H1 (cell line): ENCODE data around the gene PIAS3. TPM values are rescaled to one million over a fixed set of nuclear protein-coding genes. Genes with fewer than 3 reads are reported as not detected.

Experiments used
- CTCF ChIA-PET: fragments of 300-600 bp; sonication (Branson Sonifier 250); formaldehyde crosslinking; loops from one replicate; lab custom pipeline; 2021; ENCODE audit not compliant: partially characterized antibody; lab: Charles Lee
- POLR2A ChIA-PET: fragments of 300-600 bp; sonication (Branson Sonifier 250); formaldehyde crosslinking; loops from one replicate; lab custom pipeline; 2021; ENCODE audit warnings: inconsistent platforms; ENCODE audit not compliant: partially characterized antibody; lab: Charles Lee
- DNase-seq, 2 experiments: peaks; one replicate each; pipeline versions ENCODE4 v3.0.0 to v3.0.0-alpha.2; 2010 to 2022; ENCODE audit warnings: low spot score in 2 of 2, low read depth in 1 of 2, mixed read lengths in 1 of 2
- FAIRE-seq: peaks from 2 replicates; lab custom pipeline; 2011; peaks lifted over from hg19 to GRCh38; lab: Jason Lieb, UNC
- H2AFZ ChIP-seq: 2 replicates; pipeline ENCODE4 v1.8.1; 2012; ENCODE audit warnings: low read length, inconsistent platforms
- H2AK5ac ChIP-seq: 2 replicates; pipeline ENCODE4 v1.6.1; 2013; ENCODE audit warnings: low read depth, low read length
- H2BK120ac ChIP-seq: replicated peaks from 2 replicates; pipeline ENCODE3; 2013; ENCODE audit warnings: low read depth, low read length, inconsistent platforms
- H2BK12ac ChIP-seq: 2 replicates; pipeline ENCODE4 v1.6.1; 2013; ENCODE audit warnings: low read depth, low read length
- H2BK15ac ChIP-seq: 2 replicates; pipeline ENCODE4 v1.6.1; 2013; ENCODE audit warnings: low read length
- H2BK20ac ChIP-seq: 2 replicates; pipeline ENCODE4 v1.6.1; 2013; ENCODE audit warnings: low read length
- H2BK5ac ChIP-seq: 2 replicates; pipeline ENCODE4 v1.6.1; 2013; ENCODE audit warnings: low read depth, low read length
- H3K14ac ChIP-seq: 2 replicates; pipeline ENCODE4 v1.6.1; 2013; ENCODE audit warnings: inconsistent platforms; ENCODE audit not compliant: insufficient read length
- H3K18ac ChIP-seq: 2 replicates; pipeline ENCODE4 v1.6.1; 2013; ENCODE audit warnings: low read length; ENCODE audit errors: extremely low read depth
- H3K23ac ChIP-seq: 2 replicates; pipeline ENCODE4 v1.6.1; 2013; ENCODE audit warnings: inconsistent platforms; ENCODE audit not compliant: insufficient read length
- H3K23me2 ChIP-seq: 2 replicates; pipeline ENCODE4 v1.6.1; 2013; ENCODE audit warnings: low read depth, low read length
- H3K27ac ChIP-seq: 2 replicates; pipeline ENCODE4 v1.6.1; 2011; ENCODE audit warnings: low read depth, low read length, inconsistent platforms
- H3K27me3 ChIP-seq, 4 experiments: replicated peaks in 1 of 4; 1 replicate in 1 of 4; 2 replicates in 3 of 4; pipeline versions ENCODE4 v1.6.1 to v1.8.1; 2011 to 2013; ENCODE audit warnings: low read length in 3 of 4, mild to moderate bottlenecking in 3 of 4, inconsistent platforms in 2 of 4, mixed read lengths in 2 of 4, moderate library complexity in 1 of 4; ENCODE audit not compliant: control insufficient read depth in 3 of 4, insufficient read depth in 3 of 4; ENCODE audit errors: extremely low read depth in 1 of 4
- H3K36me3 ChIP-seq, 4 experiments: 2 replicates each; pipeline versions ENCODE4 v1.6.1 to v1.8.1; 2011 to 2013; ENCODE audit warnings: mild to moderate bottlenecking in 4 of 4, low read length in 3 of 4, moderate library complexity in 2 of 4, control low read depth in 1 of 4, inconsistent platforms in 1 of 4; ENCODE audit not compliant: insufficient read depth in 4 of 4, control insufficient read depth in 2 of 4
- H3K4ac ChIP-seq: replicated peaks from 2 replicates; pipeline ENCODE3; 2013; ENCODE audit warnings: low read length, low read depth, mixed read lengths, inconsistent platforms; ENCODE audit not compliant: insufficient read length
- H3K4me1 ChIP-seq, 4 experiments: replicated peaks in 1 of 4; 1 replicate in 1 of 4; 2 replicates in 3 of 4; pipeline versions ENCODE4 v1.6.1 to v1.8.1; 2011 to 2013; ENCODE audit warnings: low read length in 3 of 4, inconsistent platforms in 2 of 4, mixed read lengths in 1 of 4; ENCODE audit not compliant: insufficient read depth in 4 of 4, control insufficient read depth in 3 of 4
- H3K4me2 ChIP-seq, 2 experiments: 2 replicates each; pipeline versions ENCODE4 v1.6.1 to v1.8.1; 2011 to 2013; ENCODE audit warnings: low read depth in 2 of 2, low read length in 2 of 2, control low read depth in 1 of 2, inconsistent platforms in 1 of 2, mild to moderate bottlenecking in 1 of 2; ENCODE audit not compliant: insufficient read depth in 1 of 2
- H3K4me3 ChIP-seq, 4 experiments: fragments of 200-600, 300-600 bp in 1 of 4; sonication (generic), shearing (Covaris generic), sonication (Bioruptor Twin) in 1 of 4; 2 replicates each; pipeline versions ENCODE4 v1.5.1 to v1.8.1; 2011 to 2016; ENCODE audit warnings: low read length in 4 of 4, low read depth in 3 of 4, control low read depth in 2 of 4, inconsistent platforms in 2 of 4, mild to moderate bottlenecking in 2 of 4, mixed read lengths in 1 of 4, moderate library complexity in 1 of 4; ENCODE audit not compliant: insufficient read depth in 2 of 4; ENCODE audit errors: extremely low read depth in 1 of 4
- H3K56ac ChIP-seq: replicated peaks from 2 replicates; pipeline ENCODE3; 2013; ENCODE audit warnings: low read depth, mild to moderate bottlenecking, mixed read lengths, low read length, inconsistent platforms; ENCODE audit not compliant: insufficient read length
- H3K79me1 ChIP-seq: 2 replicates; pipeline ENCODE4 v1.6.1; 2013; ENCODE audit warnings: low read depth, low read length, control low read depth
- H3K79me2 ChIP-seq, 2 experiments: 2 replicates each; pipeline versions ENCODE4 v1.6.1 to v1.8.1; 2012 to 2013; ENCODE audit warnings: low read length in 2 of 2, mild to moderate bottlenecking in 2 of 2, inconsistent platforms in 1 of 2; ENCODE audit not compliant: insufficient read depth in 2 of 2, control insufficient read depth in 1 of 2
- H3K9ac ChIP-seq, 4 experiments: replicated peaks in 1 of 4; 1 replicate in 1 of 4; 2 replicates in 3 of 4; pipeline versions ENCODE4 v1.6.1 to v1.8.1; 2011 to 2013; ENCODE audit warnings: low read depth in 3 of 4, low read length in 3 of 4, control low read depth in 2 of 4, mild to moderate bottlenecking in 2 of 4, moderate library complexity in 2 of 4, inconsistent platforms in 1 of 4; ENCODE audit errors: extremely low read depth in 1 of 4
- H3K9me3 ChIP-seq, 2 experiments: 2 replicates each; pipeline versions ENCODE4 v1.6.1 to v1.8.1; 2012 to 2013; ENCODE audit warnings: mild to moderate bottlenecking in 2 of 2, moderate library complexity in 2 of 2, control low read depth in 1 of 2, inconsistent platforms in 1 of 2, low read depth in 1 of 2, low read length in 1 of 2, mixed read lengths in 1 of 2; ENCODE audit not compliant: insufficient read depth in 2 of 2
- H4K20me1 ChIP-seq, 2 experiments: replicated peaks in 1 of 2; 2 replicates each; pipeline versions ENCODE3 to v1.8.1; 2011 to 2013; ENCODE audit warnings: inconsistent platforms in 2 of 2, low read length in 2 of 2, mild to moderate bottlenecking in 1 of 2; ENCODE audit not compliant: insufficient read depth in 2 of 2, control insufficient read depth in 1 of 2
- H4K5ac ChIP-seq: 2 replicates; pipeline ENCODE4 v1.6.1; 2013; ENCODE audit warnings: low read length, low read depth, mixed read lengths, inconsistent platforms; ENCODE audit not compliant: insufficient read length
- H4K8ac ChIP-seq: 2 replicates; pipeline ENCODE4 v1.8.0; 2013; ENCODE audit warnings: mild to moderate bottlenecking, moderate library complexity, low read length, inconsistent platforms; ENCODE audit not compliant: insufficient read depth; ENCODE audit errors: extremely low read depth
- H4K91ac ChIP-seq: replicated peaks from 2 replicates; pipeline ENCODE3; 2013; ENCODE audit warnings: low read length, mixed read lengths, inconsistent platforms; ENCODE audit not compliant: insufficient read length
- KDM5A ChIP-seq: fragments of 200-600 bp; IDR thresholded peaks from 2 replicates; pipeline ENCODE4 v1.7.1; 2012; ENCODE audit warnings: mild to moderate bottlenecking, low read length, inconsistent platforms, mixed read lengths
- RAD21 ChIP-seq, 2 experiments: IDR thresholded peaks in 1 of 2; conservative IDR thresholded peaks in 1 of 2; 2 replicates each; pipeline ENCODE4 v1.6.1; 2011; ENCODE audit warnings: low read depth in 2 of 2, low read length in 2 of 2, improper control_type of control experiment in 1 of 2, inconsistent platforms in 1 of 2, mild to moderate bottlenecking in 1 of 2, moderate library complexity in 1 of 2
- SRF ChIP-seq: IDR thresholded peaks from 2 replicates; pipeline ENCODE4 v1.6.1; 2011; ENCODE audit warnings: mild to moderate bottlenecking, low read depth, low read length, moderate library complexity
- TAF7 ChIP-seq: optimal IDR thresholded peaks from 2 replicates; pipeline ENCODE3; 2011; ENCODE audit warnings: low read depth, mild to moderate bottlenecking, inconsistent platforms, low read length, moderate library complexity, borderline replicate concordance
- TBP ChIP-seq: IDR thresholded peaks from 2 replicates; pipeline ENCODE4 v1.6.1; 2011; ENCODE audit warnings: low read depth, low read length, improper control_type of control experiment
- WGBS, 2 experiments: shearing (Covaris generic) in 1 of 2; methylation state at CpG; one replicate each; pipeline versions ENCODE4 v1.1.6 to v1.1.7; 2013 to 2015; ENCODE audit warnings: low lambda C conversion rate in 2 of 2, mixed read lengths in 2 of 2, inconsistent platforms in 1 of 2, low coverage in 1 of 2, missing lambda C conversion rate in 1 of 2; ENCODE audit not compliant: insufficient replicate concordance in 2 of 2, insufficient coverage in 1 of 2, insufficient read length in 1 of 2; ENCODE audit errors: extremely low coverage in 1 of 2, missing lambda C conversion rate in 1 of 2; 5-methylcytosine and 5-hydroxymethylcytosine counted together
- polyA plus RNA-seq, 7 experiments: library from polyadenylated mRNA; depleted of rRNA in 3 of 7; stranded (reverse) in 5 of 7; unstranded in 2 of 7; fragments of >200 nt in 5 of 7; fragments of 200-250 nt in 2 of 7; gene quantifications; 1 replicate in 5 of 7; 2 replicates in 1 of 7; 4 replicates in 1 of 7; pipeline versions ENCODE4 v1.2.1 to v1.2.3, GENCODE V29; 2011 to 2013; ENCODE audit warnings: missing spikeins in 2 of 7, mixed read lengths in 2 of 7
- total RNA-seq: library from RNA; stranded (reverse); fragmentation: NEBNext Ultra II Directional; extraction: Animal tissue kit (Norgen Biotek cat#: 25700); gene quantifications from 2 replicates; pipeline ENCODE4 v1.2.1, GENCODE V29; 2021
- TF ChIP-seq, protein P1 (sequence below), 3 experiments: IDR thresholded peaks; 1 replicate in 2 of 3; 2 replicates in 1 of 3; pipeline versions ENCODE4 v1.5.1 to v1.6.1; 2011; ENCODE audit warnings: low read length in 3 of 3, mild to moderate bottlenecking in 3 of 3, inconsistent platforms in 2 of 3, low read depth in 1 of 3, moderate library complexity in 1 of 3; ENCODE audit not compliant: insufficient read depth in 1 of 3; ENCODE audit errors: control extremely low read depth in 1 of 3

PIAS3 gene
- total and polyA plus RNA-seq, 2 of the 8 experiments (the other 6 are each of a cell fraction or from before 2014, with no cell fraction given) = 36.7 to 49.9 TPM

DNA sequence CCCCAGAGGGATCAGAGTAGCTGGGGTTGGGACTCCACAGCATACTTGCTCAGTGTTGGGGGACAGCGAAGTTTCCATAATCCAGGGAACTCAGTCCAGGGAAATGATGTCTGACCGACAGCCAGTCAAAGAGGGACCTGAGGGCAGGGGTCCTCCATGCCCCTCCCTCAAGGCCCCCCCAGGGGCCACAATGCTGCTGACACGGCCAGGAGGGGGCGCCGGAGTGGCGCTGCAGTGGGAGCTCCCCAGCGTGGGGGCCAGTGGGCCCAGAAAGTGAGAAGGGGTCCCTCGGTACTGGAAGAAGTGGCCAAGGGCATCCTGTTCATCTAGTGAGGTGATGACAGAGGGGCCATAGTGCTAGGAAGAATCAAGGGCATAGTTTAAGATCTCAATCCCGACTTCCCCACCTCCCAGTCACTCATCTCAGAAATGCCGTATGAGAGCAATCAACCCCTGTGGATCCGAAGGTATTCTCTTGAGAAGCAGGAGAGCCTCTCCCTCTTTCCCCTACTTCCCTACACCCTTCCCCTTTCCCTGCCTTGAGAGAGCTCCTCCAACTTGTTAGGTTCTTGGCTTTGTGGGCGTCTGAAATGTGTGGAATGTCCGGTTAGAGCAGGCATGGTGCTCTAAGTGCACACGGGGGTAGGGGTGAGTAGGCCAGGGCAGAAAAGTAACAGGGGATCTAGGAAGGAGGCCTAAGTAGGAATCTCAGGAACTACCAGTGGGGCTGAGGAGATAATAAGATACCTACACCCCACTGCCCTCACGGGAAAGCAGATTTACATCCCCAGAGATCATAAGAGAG lies 9.3 kb downstream of the PIAS3 start:
- Histone ChIP-seq H3K9me3 (no peaks in the 10 kb centered on the region), H4K5ac (no peak overlapping the region), H3K56ac (no peak overlapping the region), H3K79me1 (no peaks in the 10 kb centered on the region), H2AFZ (no peak overlapping the region), H3K4me1 (peaks cover 0 to 8% (median 0%) of the 10 kb centered on the region in 4 experiments; a peak in 2 of 7 replicates), H3K14ac (no peak overlapping the region), H3K27ac (no peak overlapping the region), H3K18ac (no peak overlapping the region), H2BK20ac (no peak overlapping the region), H3K4me3 (no peak overlapping the region), H2BK120ac (no peak overlapping the region), H2BK15ac (no peak overlapping the region), H2AK5ac (no peak overlapping the region), H3K27me3 (no peaks in the 10 kb centered on the region; a peak in 1 of 7 replicates), H2BK5ac (no peak overlapping the region), H4K20me1 (peaks cover 2 to 4% of the 10 kb centered on the region in 2 experiments), H3K23ac (no peak overlapping the region), H4K8ac (no peak overlapping the region), H3K79me2 (no peaks in the 10 kb centered on the region), H2BK12ac (no peak overlapping the region), H3K36me3 (peaks cover 6 to 51% (median 39%) of the 10 kb centered on the region in 4 experiments; a peak in 7 of 8 replicates), H3K23me2 (peaks cover 3% of the 10 kb centered on the region), H4K91ac (no peak overlapping the region), H3K4me2 (no peak overlapping the region), H3K4ac (no peak overlapping the region), H3K9ac (no peak overlapping the region)
- CTCF ChIA-PET = interaction anchor here (0.7 to 9.6 kb wide), 15 partner anchors 8 to 176 kb away, joined by 3 to 214 read pairs (median 7); partner anchors contain the start of genes ANKRD35, PIAS3, POLR3C and RNF115
- POLR2A ChIA-PET = interaction anchor here (0.9 to 8.2 kb wide), 8 partner anchors 10 to 93 kb away, joined by 3 to 95 read pairs (median 3); partner anchors contain the start of gene PIAS3
- TF ChIP-seq, protein P1, sequence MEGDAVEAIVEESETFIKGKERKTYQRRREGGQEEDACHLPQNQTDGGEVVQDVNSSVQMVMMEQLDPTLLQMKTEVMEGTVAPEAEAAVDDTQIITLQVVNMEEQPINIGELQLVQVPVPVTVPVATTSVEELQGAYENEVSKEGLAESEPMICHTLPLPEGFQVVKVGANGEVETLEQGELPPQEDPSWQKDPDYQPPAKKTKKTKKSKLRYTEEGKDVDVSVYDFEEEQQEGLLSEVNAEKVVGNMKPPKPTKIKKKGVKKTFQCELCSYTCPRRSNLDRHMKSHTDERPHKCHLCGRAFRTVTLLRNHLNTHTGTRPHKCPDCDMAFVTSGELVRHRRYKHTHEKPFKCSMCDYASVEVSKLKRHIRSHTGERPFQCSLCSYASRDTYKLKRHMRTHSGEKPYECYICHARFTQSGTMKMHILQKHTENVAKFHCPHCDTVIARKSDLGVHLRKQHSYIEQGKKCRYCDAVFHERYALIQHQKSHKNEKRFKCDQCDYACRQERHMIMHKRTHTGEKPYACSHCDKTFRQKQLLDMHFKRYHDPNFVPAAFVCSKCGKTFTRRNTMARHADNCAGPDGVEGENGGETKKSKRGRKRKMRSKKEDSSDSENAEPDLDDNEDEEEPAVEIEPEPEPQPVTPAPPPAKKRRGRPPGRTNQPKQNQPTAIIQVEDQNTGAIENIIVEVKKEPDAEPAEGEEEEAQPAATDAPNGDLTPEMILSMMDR (IDR thresholded peaks at IDR 0.05; ENCODE audit: control extremely low read depth in 1 of 3, insufficient read depth in 1 of 3, low read depth in 1 of 3, low read length in 3 of 3) = peak; percentile 70 to 75 (median 73)
- TF ChIP-seq TAF7 = no peak
- TF ChIP-seq KDM5A = no peak
- peak; percentile 42 to 68 for TF ChIP-seq RAD21 (IDR thresholded peaks at IDR 0.05 in 1 of 2, conservative IDR thresholded peaks at IDR 0.05 in 1 of 2; ENCODE audit: low read depth in 2 of 2, low read length in 2 of 2)
- no peak for TF ChIP-seq TBP
- TF ChIP-seq SRF = 0 out of 2 replicates have a peak, but pooled peaks have one; percentile 8
- no peak for FAIRE-seq
- DNase-seq = peak in 1 of 2 experiments; percentile 77
- WGBS, 2 experiments = 85% methylated on average over 15 of the region's 15 CpGs; no CpG with 5 or more reads in 1 of the 2 experiments
